GM19238 (cell line): ENCODE measurements around the gene UBQLN3.

Experiments used
- DNase-seq: peaks from one replicate; pipeline ENCODE4 v3.0.0; 2011; ENCODE audit warnings: low spot score; ENCODE audit not compliant: insufficient read length

The UBQLN3 gene

GRCh38 chr11:5505363-5506048 lies 4.3 kb downstream of the UBQLN3 start:
- no peak for DNase-seq

DNA sequence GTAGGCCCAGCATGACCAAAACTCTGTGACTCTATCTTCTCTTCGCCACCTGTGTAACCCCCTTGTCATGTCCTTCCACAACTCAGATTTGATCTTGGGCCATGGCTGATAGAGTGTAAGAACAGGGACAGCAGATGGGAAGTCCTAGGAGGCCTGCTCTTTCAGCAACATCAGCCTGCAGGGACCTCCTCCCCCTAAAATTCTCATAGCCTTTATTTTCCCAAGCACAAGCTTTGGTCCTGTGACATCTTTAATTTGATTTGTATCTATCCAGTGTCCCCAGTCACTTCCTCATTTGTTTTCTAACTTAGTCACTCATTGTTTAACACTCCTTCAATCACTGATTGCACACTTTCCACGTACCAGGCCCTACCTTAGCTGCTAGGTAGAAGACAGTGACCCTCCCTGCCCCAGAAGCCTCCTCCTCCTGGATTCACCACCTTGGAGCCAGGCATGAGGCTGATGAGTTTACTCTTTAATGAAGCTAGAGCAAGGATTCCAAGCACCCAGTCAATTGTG lies 5.3 kb downstream of the UBQLN3 start:
- DNase-seq: no peak

DNA sequence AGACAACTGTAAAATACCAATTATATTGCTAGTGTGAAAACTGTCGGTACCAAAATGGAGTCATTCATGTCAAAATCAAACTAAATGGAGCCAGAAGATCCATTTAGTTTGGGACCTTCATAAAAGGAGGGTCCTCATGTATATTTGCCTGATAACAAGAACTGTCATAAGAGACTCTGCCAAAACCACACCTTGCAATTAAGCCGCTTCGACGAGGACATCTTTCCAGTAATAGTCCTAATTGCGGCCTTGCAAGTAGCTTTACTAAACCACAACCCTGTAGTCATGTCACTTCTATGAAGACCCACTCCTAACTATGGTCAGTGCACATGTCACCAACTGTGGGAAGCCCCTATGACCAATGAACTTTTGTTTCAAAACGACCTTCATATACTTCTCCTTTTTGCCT lies 9.4 kb downstream of the UBQLN3 start:
- DNase-seq: no peak

DNA sequence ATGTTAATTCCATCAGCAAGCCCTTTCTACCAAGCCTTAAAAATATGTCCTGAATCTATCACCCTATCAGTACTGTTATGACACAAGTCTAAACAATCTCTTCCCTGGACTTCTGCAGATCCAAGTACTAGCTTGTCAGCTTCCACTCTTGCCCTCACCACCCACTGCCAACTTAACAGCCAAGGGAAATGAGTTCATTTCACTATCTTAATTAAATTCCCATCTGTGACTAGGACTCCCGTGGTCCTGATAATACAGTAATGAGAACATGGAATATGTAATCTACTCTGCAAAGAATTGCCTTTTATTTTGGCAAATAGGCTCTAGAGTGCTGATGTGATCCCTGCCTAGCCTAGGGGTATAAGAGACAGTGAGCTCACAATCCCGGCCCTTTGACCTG lies 10.1 kb downstream of the UBQLN3 start:
- no peak for DNase-seq

- DNase-seq: no peak
These were observed 20.0 kb downstream of the UBQLN3 start for GRCh38 chr11:5489576-5490357.

- no peak for DNase-seq
These were observed 20.9 kb downstream of the UBQLN3 start for GRCh38 chr11:5488798-5489399.

- no peak for DNase-seq
These were observed 21.4 kb downstream of the UBQLN3 start, which contains the start of gene OR52D1 for GRCh38 chr11:5488385-5488784. Gene OR52D1 (plus strand): TSS chr11:5488685. CDS start chr11:5488707, 22 bp downstream.

GRCh38 chr11:5486421-5486820 lies 23.3 kb downstream of the UBQLN3 start:
- no peak for DNase-seq

DNA sequence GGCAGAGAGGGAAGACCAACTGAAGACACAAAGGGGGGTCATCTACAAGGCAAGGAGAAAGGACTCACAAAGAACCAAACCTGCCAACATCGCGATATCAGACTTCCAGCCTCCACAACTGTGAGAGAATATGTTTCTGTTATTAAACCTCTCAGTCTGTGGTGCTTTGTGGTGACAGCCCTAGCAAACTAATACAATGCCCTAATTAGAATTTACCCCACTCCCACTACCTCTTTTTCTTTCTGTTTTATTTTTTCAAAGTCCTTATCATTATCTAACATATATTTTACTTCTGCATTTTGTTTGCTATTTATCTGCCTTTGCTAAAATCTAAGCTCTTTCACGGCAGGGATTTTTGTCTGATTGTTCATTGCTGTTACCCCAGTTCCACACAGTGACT lies 23.8 kb downstream of the UBQLN3 start:
- no peak for DNase-seq

GRCh38 chr11:5476186-5476819 lies 33.5 kb downstream of the UBQLN3 start:
- DNase-seq: peak; percentile 31

DNA sequence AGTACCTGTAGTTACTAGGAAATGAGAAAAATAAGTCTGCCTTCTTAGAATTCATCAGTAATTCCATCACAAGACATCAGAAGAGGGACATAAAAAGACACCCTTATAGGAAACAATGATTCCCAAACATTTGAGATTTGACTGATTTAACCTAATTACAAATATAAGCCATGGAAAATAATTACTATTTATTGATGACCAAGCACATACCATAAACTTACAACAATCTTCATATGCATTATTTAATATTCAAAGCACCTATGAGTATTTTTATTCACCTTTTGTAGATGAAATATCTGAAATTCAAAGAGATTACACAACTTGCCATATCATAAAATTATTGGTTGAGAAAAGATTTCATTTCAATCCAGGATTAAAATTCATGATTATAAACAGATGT lies 35.8 kb downstream of the UBQLN3 start:
- DNase-seq: no peak

- DNase-seq: no peak
These were observed 42.2 kb downstream of the UBQLN3 start for GRCh38 chr11:5467527-5467926.

DNA sequence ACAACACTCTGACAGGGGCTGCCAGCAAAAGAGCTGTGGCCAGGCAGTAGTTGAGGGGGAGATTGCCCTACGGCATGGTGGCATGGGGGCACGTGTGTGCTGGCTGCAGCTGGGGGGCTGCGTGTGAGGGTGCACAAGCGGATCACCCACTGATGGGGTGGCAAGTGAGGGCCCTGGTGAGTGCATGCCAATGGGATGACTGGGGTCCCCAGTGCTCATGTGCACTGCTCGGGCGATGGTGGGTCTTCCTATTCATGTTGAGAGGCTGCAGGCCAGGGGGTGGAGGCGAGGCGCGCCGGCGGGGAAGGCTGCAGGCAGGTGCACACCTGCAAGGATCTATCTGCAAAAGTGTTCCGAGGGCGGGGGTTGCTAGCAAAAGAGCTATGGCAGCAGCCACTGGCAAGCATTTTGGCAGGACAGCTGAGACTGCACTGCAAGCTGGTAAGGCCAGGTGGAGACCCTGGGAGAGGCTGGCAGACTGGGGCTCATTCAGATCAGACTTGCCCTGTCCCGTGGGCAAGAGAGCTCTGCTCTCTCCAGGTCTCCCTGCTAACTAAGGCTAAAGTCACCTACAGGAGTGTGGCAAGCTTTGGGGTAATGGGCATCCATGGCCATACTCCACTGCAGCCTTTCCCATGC lies 48.7 kb downstream of the UBQLN3 start:
- no peak for DNase-seq
